Epithelial cell of esophagus (primary cell): Measurements from ENCODE around the gene RMDN2.
"Not testable (repeated sequence)": the region's sequence is repeated elsewhere in the genome, so short reads cannot be mapped to it uniquely, and the experiment has no call there.

ENCODE experiments used
- DNase-seq: peaks from one replicate; pipeline ENCODE4 v3.0.0; 2010; ENCODE audit warnings: low read depth
- H3K4me3 ChIP-seq: 2 replicates; pipeline ENCODE4 v1.5.1; 2011; ENCODE audit warnings: mild to moderate bottlenecking, low read length, control low read depth
- TF ChIP-seq, protein P1 (sequence below): IDR thresholded peaks from 2 replicates; pipeline ENCODE4 v1.5.1; 2011; ENCODE audit warnings: low read depth, mild to moderate bottlenecking, low read length, control low read depth, inconsistent platforms; ENCODE audit not compliant: insufficient read depth; ENCODE audit errors: missing control alignments

Gene RMDN2

DNA sequence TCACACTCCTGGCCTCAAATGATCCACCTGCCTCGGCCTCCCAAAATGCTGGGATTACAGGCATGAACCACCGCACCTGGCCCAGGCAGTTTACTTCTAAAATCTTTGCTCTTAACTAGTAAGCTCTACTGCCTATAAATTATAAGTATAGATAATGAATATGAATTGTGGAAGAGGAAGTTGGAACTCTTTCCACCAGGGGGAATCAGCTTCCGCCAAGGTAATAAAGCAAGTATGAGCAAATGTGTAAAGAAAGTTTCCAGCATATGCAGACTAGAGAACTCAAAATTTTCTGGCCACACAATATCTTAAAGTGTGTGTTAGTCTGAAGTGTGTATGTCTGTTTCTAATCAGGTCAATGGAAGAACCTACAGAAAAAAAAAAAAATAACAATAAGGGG, 68.1 kb downstream of the RMDN2 start:
- H3K4me3 ChIP-seq, result no peak overlapping the region
- TF ChIP-seq, protein P1, sequence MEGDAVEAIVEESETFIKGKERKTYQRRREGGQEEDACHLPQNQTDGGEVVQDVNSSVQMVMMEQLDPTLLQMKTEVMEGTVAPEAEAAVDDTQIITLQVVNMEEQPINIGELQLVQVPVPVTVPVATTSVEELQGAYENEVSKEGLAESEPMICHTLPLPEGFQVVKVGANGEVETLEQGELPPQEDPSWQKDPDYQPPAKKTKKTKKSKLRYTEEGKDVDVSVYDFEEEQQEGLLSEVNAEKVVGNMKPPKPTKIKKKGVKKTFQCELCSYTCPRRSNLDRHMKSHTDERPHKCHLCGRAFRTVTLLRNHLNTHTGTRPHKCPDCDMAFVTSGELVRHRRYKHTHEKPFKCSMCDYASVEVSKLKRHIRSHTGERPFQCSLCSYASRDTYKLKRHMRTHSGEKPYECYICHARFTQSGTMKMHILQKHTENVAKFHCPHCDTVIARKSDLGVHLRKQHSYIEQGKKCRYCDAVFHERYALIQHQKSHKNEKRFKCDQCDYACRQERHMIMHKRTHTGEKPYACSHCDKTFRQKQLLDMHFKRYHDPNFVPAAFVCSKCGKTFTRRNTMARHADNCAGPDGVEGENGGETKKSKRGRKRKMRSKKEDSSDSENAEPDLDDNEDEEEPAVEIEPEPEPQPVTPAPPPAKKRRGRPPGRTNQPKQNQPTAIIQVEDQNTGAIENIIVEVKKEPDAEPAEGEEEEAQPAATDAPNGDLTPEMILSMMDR, result peak; percentile 37
- DNase-seq, result peak; percentile 50

DNA sequence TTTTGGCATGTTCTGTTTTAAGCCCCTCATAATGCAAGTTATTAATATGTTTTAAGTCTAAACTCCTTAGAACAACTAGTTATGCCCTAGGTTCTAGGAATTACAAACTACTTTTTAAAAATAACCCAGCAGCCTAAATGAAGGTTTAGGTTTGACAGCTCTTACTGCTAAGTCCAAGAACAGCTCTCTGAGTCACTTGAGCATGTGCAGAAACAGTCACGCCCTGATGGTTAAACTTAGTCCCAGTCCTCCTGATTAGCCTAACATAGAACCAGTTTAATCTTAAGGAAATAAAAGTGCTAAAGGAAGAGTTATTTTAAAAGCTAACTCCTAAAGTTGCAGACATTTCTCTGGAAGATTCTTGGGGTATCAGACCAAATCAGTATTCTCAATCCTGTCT, 72.5 kb downstream of the RMDN2 start:
- TF ChIP-seq, protein P1, result no peak
- DNase-seq, result peak; percentile 61
- no peak overlapping the region for H3K4me3 ChIP-seq

DNA sequence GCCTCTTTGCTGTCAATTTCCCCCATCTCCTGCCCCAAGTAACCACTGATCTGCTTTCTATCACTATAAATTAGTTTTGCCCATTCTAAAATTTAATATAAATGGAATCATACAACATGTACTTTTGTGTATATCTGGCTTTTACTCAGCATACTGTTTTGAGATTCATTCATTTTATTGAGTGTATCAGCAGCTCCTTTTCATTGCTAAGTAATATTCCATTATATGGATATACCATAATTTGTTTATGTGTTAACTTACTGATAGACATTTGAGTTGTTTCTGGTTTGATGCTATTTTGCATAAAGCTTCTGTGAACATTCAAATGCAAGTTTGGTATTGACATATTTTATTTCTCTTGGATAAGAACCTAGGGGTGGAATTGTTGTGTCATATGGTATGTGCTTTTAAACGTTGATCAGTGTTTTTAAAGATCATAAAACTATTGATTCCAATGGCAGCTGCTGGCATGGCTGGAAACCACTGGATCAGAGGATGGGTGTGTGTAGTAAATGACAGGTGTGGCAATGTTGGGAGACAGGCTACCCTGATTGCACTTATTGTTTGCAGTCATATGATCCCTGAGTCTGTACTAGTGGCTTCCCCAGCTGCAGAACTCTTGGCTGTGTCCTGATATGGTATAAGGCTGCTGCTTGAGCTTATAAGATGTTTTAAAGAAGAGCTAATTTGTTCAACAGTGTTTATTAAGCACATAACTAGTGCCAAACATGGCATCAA, 75.6 kb downstream of the RMDN2 start:
- DNase-seq, result no peak
- TF ChIP-seq, protein P1, result no peak
- H3K4me3 ChIP-seq, result no peak overlapping the region

DNA sequence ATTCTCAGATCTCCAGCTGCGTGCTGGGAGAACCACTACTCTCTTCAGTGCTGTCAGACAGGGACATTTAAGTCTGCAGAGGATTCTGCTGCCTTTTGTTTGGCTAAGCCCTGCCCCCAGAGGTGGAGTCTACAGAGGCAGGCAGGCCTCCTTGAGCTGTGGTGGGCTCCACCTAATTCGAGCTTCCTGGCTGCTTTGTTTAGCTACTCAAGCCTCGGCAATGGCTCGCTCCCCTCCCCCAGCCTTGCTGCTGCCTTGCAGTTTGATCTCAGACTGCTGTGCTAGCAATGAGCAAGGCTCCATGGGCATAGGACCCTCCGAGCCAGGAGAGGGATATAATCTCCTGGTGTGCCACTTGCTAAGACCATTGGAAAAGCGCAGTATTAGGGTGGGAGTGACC, 85.1 kb downstream of the RMDN2 start:
- not testable (repeated sequence) for DNase-seq, H3K4me3 ChIP-seq

DNA sequence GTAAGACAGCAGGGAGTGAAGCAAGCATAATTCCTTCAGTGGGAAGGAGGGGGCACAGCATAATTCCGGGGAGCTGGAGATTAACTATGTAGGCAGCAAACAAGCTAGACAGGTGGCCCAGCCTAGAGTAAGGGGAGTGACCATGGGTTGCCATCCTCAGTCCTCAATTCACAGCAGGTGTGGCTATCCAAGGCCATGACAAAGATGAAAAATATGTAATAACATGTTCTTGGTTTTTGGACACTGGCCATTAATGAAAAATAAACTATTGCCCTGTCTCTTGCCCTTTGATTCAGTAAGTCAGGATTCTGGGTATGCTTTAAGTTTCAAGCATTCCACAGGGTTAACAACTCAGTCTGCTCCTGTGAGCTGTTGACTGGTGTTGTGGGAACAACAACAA, 85.9 kb downstream of the RMDN2 start:
- peak; percentile 18 for DNase-seq
- no peak overlapping the region for H3K4me3 ChIP-seq

DNA sequence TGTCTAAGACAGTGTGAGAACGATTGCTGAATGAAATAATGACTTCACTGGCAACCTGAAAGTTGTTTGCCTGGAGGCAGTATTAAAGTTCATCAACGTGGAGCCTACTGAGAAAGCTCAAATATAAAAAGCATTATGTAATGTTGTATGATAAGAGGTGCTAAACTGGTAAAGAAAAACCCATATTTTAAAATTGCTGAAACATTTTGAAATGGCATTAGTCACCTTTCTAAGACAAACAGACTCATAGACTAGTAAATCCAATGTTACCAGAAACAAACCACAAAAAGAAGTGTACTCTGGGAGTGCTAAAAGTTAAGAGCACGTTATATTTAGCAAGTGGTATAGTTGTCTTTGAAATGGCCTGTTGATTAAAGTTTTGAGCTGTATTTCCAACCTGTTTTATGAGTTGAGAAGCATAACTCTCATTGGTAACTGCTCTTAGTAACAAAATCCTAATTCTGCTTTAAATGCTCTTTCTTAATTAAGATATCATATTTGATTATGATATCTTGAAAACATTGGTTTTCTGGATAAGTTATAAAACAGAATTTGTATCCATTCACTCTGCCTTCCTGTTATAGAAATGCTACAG, 88.2 kb downstream of the RMDN2 start:
- H3K4me3 ChIP-seq, result no peak overlapping the region
- TF ChIP-seq, protein P1, result no peak
- DNase-seq, result peak; percentile 78

More for the DNA sequence above, 85.9 kb downstream of the RMDN2 start:
- TF ChIP-seq, protein P1, result no peak

DNA sequence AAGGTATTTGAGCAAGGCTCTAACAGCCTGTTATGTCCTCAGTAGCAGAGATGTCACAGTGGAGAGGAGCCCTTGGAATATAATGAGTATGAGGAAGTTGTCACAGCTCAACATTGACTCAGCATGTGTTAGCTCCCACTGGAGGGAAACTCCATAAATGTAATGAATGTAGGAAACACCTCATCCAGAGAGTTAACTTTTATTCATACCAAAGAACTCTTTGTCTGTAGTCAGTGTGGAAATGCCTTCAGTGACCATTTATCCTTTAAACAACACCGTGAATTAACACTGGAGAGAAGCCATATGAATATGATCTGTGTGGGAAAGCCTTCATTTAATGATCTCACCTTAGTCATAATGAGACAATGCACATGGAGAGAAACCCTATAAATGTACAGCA, 91.1 kb downstream of the RMDN2 start:
- no peak overlapping the region for H3K4me3 ChIP-seq
- TF ChIP-seq, protein P1, result no peak
- DNase-seq, result peak; percentile 80
